ENCODE measurements around the gene RUNDC3A.
"Not testable (repeated sequence)": the region's sequence is repeated elsewhere in the genome, so short reads cannot be mapped to it uniquely, and the experiment has no call there.

The RUNDC3A gene

DNA sequence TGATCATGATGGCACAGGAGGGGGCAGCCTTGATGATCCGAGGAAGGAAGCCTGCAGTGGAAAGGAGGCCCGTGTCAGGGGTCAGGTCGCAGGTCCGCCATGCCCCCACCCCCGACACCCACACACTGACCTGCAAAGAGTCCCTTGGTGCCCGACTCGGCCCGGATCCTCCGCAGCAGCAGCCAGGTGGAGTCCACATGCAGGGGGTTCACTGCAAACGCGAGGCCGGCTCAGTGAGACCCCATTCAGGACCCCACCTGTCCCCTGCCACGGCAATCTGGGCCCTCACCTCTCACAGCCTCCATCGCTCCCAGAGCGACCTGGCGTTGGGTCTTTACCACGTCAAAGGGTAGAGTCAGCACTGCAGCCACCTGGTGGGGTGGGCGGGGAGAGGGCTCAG lies 11.7 kb downstream of the RUNDC3A start:
- no peak for DNase-seq

DNA sequence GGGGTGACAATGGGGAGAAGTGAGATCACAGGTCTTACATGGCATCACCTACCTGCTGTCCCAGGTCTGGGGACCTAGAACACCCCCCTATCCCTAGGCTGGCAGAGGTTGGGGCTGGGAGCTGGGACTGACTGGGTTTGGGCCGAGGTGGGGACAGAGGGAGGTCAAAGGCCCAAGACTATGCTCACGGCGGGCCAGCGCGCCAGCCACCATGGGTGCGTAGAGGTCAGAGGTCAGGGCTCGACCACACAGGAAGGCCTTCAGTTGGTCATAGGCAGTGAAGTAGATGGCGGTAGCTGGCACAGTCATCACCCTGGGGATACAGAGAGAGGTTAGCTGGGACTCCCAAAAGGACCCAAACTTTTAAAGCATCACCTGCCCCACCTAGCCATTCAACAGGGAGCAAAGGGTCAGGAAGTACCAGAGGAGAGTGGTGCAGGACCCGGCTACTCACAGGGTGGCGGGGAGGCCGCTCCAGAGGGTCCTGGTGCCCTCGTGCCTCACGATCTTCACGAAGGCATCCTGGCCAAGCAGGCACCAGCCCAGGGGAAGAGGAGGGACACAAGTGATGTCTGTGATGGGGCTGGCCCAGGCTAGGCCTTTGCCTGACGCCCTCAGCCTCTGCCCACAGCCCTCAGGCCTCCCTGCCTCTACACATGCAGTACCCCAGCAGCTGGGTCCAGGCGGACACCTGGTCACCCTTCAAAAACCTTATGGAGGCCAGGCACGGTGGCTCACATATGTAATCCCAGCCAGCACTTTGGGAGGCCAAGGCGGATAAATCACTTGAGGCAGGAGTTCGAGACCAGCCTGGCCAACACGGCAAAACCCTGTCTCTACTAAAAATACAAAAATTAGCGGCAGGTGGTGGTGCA lies 13.1 kb downstream of the RUNDC3A start:
- no peak for DNase-seq

DNA sequence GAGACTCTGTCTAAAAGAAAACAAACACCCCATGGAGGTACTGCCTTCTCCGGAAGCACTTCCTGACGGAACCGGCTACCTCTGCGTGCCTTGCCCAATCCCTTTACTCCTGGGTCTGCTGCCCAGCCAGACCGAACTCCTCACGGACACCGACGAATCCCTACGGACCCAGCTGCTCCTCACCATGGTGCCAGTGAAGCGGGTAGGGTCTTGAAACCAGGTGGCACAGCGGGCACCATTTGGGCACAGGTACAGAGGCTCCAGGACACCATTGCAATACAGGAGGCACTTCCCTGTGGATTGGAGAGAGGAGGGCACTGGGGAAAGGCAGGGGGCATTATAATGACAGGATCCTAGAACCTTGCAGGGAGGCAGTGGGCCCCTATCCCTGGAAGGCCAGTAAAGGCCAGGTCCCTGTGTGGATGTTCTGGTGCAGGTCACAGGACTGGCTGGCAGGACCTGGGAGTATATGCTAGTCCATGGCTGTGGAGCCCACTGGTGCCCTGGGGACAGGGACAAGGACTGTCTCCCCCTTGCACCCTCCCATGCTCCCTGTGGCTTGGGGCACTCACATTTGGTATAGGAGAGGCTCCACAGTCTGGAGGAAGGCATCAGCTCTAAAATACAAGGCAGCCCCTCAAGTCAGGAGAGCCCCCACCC lies 14.0 kb downstream of the RUNDC3A start:
- DNase-seq, result no peak

DNA sequence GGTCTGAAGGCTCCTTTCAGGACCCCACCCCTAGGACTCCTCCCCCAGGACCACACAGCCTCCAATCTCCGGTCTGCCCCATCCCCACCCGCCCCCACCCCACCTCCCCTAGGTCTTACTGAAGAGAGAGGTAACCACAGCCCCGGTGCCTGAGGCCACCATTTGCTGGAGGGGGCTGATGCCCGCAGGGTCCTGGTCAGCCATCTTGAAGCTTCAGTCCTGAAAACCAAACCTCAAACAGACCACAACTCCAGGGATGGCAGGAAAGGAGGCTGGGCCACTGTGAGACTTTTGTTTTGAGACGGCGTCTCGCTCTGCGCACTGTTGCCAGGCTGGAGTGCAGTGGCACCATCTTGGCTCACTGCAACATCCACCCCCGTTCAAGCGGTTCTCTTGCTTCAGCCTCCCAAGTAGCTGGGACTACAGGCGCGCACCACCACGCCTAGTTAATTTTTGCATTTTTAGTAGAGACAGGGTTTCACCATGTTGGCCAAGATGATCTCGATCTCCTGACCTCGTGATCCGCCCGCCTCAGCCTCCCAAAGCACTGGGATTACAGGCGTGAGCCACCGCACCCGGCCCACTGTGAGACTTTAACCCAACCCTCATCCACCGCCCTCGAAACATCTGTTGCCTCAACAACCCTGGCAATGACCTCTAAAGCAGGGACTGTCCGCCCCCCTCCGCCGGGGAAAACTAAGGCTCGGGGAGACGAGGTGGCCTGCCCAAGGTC lies 15.1 kb downstream of the RUNDC3A start:
- no peak for DNase-seq

DNA sequence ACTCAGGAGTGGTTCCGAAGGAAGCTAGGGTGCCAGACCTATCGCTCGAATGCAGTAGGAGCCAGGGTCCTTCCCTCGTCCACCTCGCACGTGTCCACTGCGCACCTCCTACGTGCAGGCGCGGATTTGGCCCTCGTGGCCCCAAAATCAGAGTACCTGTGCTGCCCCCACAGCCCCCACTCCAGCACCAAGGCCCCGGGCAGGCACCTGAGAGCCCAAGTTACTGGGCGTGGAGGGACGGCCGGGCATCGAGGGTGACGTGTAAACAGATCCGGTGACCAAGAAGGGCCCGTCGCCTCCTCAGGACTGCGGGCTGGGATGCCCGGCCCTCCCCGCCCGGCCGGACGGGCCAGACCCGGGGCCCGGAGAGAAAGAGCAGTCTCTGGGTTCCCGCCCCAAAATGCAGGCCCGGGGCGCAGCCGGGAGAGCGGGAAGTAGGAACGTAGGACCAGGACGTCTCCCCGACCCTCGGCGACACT lies 15.7 kb downstream of the RUNDC3A start:
- no peak for DNase-seq

DNA sequence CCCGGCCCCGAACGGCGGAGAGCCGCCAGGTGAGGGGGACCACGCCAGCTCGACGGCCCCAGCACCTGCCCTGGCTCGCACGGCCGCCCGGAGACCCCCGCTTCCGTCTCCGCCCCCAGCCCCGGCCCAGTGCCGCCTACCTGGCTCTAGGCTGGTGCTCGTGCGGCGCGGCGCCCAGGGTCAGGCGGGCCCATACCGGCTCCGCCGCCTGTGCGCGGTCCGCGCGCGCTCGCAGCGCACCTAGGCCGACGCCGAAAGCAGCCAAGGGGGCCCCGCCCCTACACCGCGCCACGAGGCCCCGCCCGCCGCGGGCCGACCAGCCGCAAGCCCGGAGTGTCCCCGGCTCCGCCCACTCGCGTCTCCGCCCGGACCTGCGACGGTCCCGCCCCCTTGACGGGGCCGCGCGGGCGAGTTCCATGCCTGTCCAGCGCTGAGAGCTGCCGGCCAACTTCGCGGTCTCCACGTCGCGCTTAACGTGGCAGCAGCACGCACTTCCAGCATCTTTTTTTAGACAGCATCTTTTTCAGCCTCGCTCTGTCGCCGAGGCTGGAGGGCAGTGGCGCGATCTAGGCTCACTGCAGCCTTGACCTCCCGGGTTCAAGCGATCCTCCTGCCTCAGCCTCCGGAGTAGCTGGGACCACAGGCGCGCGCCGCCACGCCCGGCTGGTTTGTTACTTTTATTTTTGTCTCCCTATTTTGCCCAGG lies 16.3 kb downstream of the RUNDC3A start, which contains the start of gene SLC25A39:
Gene SLC25A39 (minus strand): TSS at position 253 of the 705 bp plus-strand sequence. CDS start 1,261 bp downstream, outside the sequence.
- peak; percentile 93 for DNase-seq

DNA sequence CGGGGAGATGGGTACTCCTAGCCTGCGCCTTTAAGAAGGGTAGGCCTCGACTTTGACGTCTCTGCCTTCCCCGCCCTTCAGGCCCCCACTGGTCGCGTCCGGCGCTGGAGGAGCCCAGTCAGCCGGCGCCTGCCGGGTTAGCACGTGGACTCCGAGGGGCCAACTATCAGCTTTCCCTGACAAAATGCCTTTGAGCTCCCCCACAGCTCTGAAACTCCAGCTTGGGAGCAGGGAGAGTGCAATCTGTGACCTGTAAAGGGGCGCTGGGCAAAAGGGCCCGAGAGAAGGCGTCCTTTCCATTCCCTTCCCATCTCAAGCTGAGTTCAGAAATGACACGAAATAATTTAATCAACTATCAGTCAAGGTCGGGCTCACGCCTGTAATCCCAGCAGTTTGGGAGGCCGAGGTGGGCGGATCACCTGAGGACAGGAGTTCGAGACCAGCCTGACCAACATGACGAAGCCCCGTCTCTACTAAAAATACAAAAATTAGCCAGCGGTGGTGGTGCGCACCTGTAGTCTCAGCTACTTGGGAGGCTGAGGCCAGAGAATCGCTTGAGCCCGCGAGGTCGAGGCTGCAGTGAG lies 18.6 kb downstream of the RUNDC3A start:
- DNase-seq, result peak; percentile 99

DNA sequence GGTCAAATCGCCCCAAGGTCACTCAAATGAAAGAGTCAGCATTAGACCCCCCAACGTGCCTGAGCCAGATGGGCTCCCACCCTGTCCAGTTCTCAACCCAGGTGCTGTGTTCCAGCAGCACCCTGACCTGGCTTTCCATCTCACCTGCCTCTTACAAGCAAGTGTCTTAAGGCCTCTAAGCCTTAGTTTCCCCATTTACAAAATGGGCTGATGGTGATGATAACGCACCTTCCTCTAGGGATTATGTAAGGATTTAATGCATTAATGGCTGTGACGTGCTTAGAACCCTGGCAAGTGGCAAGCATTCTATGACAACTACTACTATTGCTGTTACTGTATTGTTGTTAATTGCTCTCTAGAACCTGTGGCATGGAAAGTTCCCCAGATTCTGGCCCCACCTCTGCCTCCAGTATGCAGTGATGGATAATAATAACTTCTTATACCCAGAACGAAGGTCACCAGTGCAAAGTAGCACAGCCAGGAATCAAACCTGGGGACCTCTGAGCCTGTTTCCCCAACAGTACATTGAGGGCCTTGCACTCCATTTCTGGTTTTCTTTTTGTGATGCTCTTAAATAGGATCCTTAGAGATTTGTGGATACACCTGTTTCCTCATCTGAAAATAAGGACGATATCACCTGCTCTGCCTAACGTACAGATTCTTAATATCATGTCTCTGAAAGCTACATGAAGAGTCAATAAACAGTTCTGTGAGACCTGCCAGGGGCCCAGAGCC lies 19.5 kb downstream of the RUNDC3A start:
- DNase-seq, result no peak

DNA sequence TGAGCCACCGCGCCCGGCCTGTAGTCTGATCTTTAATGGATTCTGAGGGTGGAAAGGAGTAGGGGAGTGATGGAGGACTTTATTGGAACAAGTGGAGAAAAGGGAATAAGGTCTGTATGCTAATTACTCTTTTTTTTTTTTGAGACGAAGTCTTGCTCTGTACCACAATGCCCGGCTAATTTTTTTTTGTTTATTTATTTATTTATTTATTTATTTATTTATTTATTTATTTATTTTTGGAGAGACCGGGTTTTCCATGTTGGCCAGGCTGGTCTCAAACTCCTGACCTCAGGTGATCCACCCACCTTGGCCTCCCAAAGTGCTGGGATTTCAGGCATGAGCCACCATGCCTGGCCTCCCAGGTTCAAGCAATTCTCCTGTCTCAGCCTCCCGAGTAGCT lies 21.1 kb downstream of the RUNDC3A start:
- DNase-seq, result not testable (repeated sequence)

DNA sequence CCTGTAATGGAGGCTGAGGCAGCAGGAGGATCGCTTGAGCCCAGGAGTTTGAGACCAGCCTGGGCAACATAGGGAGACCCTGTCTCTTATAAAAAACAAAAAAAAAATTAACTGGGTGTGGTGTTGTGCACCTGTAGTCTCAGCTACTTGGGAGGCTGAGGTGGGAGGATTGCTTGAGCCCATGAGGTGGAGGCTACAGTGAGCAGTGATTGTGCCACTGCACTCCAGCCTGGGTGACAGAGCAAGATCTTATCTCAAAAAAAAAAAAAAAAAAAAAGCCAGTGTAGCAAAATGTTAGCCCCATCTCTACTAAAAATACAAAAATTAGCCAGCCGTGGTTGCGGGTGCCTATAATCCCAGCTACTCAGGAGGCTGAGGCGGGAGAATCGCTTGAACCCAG lies 21.9 kb downstream of the RUNDC3A start:
- DNase-seq, result not testable (repeated sequence)

DNA sequence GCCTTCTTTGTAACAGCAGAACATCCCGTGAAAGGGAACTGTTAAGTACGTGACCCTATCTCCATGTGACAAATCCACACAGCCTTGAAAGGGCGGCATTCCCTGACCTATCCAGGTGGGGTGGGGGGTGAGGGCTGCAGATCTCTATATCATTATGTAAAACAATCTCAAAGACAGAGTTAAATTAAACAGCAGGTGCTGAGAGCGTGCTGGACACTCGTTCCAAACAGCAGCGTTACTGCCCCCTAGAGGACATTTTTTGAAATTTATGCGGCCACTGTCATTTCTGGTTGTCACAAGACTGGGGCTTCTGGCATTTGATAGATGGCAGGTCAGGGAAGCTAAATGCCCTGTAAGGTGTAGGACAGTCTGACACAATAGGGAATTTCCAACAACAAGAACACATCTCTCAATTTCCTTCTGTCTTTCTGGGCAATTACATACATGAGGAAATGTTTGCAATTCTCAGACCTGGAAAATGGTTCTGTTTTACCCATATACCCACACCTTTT lies 22.9 kb downstream of the RUNDC3A start:
- DNase-seq, result peak; percentile 71

DNA sequence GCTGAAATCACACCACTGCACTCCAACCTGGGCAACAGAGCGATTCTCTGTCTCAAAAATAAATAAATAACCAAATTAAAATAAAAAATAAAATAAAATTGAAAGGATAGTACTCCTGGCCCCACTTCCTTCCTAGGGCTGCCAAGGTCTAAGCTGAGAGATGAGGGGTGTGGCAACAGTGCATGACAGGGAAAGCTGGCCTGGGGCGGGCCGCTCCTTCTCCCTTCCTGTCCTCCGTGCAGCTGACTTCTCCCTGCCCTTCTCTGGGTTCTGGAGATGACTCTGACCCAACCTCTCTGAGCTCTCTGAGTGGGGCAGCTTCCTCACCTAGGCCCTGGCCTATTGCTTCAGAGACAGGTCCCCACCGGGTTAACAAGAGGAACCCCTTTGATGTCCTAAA lies 25.0 kb downstream of the RUNDC3A start:
- no peak for DNase-seq

DNA sequence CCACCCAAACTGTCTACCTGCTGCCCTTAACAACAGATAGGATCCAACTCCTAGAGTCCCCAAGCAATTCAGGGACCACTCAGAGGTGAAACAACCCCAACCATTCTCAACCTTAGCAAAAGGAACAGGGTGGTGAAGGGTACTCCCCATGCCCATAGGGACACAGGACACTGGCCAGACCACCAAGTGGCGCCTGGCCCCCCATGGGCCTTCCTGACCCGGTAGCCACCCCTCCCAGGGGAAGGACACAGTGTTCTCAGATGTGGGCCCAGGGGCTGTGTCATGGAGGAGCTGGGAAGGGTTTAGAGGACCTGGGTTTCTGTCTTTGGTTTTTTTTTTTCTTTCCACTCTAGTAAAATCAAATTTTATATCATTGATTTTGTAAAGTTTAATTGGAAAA lies 25.9 kb downstream of the RUNDC3A start:
- no peak for DNase-seq

DNA sequence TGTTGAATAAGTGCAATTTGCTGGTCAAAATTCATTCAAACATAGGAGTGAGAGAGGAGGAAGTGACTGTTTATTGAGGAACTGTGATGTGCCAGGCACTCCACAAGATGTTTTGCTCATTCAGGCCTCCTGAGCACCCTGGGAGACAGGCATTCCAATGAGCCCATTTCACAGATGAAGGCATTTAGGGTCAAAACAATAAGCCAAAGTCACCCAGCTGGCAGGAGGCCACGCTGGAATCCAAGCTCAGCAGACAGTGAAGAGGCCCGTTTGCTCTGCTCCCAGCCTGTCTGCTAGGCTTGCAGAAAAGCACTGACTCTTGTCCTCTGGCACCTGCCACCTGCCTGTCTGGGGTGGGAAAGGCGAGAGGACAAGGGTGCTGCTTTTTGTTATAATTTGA lies 26.3 kb downstream of the RUNDC3A start:
- no peak for DNase-seq

DNA sequence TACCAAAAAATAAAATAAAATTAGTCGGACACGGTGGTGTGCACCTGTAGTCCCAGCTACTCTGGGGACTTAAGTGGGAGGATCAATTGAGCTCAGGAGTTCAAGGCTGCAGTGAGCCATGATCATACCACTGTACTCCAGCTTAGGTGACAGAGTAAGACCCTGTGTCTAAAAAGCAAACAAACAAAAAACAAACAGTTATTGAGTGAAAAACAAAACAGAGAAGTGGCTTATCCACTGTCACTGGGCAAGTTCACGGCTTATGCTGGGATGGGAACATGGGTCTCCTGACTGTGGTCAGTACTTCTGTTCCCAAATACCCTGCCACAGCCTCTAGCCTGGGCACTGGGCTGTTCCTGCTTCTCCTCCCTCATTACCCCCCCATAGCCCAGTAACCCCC lies 27.2 kb downstream of the RUNDC3A start:
- DNase-seq, result no peak

DNA sequence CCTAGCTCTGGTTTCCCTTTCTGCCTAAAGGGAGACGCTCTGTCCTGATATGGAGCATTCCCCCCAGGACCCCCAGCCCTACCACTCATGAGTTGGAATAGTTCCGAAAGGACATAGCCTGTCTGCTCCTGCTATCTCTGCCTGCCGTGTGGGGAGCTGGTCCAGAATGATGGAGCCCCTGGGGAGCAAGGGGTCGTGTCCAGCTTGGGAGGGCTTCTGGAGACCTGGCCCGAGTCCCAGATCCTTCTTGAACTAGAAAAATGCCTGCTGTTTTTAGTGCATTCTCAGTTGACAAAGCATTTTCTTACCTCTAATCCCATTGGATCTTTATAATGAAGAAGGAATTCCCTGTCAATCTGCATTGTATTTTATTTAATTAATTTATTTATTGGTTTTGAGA lies 27.6 kb downstream of the RUNDC3A start:
- no peak for DNase-seq

DNA sequence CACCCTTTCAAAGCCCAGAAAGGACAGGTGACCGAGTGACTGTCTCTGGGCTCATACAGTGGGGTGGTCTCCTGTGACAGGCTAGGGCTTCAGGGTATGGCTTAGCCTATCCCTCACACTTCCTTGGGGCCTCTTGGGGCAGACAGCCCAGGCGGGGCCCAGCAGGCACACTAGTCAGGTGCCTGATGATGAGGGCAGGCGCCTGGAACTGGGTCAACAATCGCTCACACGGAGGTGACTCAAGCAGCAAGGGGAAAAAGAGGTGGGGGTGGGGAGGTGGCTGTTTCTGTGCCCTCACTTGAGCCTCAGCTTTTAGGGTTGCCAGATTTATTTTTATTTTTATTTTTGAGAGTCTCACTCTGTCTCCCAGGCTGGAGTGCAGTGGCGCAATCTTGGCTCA lies 30.3 kb downstream of the RUNDC3A start:
- no peak for DNase-seq

DNA sequence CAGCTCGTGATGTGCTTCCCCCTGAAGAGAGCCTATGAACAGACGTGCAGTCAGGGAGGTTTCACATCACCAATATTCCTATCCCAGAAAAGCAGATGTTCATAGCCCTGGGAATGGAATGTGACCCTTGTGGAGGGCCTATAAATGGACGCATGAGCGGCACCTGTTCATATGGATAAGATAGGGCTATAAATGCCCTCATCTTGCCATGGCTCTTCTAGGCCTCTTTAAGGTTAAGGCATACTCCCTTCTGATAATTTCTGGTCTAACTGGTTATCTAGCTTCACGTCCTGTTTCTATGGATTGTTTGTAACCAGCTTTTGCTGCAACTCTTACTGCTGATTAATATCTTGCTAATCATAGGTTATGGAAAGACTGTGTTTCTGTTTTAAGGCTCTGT lies 32.2 kb downstream of the RUNDC3A start:
- DNase-seq, result not testable (repeated sequence)

DNA sequence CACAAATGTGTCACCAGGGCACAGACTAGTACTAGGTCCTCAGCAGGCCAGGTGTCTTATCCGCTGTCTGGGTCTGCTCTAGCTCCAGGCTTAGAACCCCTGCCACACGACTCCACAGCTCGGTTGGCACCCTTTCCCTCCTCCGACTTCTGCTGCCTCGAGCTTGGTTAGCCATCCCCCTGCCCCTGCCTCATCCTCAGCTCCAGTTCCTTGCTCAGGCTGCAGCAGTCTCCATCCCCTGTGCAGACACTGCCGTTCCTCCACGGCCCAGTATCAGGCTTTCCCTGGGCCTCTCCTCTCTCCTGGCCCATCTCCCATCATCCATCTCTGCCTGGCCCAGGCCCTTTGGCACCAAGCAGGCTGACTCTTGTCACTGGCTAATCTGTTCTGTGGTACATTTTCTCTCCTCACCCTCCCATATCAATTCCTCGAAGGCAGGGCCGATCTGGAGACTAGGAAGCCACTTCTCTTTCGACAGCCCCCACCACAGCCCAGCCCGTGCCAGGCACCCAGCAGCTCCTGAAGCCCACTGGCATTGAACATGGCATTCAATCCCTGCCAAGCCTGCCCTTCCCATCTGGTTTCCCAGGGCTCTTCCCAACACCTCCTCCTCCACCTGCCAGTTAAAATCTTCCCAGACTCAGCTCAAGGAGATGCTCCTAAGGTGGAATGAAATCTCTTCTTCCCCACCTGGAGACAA lies 35.3 kb downstream of the RUNDC3A start:
- DNase-seq, result no peak

DNA sequence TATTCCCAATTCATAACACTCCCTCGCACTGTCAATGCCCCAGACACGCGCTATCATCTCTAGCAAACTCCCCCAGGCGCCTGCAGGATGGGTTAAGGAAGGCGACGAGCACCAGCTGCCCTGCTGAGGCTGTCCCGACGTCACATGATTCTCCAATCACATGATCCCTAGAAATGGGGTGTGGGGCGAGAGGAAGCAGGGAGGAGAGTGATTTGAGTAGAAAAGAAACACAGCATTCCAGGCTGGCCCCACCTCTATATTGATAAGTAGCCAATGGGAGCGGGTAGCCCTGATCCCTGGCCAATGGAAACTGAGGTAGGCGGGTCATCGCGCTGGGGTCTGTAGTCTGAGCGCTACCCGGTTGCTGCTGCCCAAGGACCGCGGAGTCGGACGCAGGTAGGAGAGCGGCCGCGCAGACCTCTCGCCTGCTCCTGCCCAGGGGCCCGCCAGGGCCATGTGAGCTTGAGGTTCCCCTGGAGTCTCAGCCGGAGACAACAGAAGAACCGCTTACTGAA lies 36.6 kb downstream of the RUNDC3A start, which contains the start of gene GRN:
Gene GRN (plus strand): TSS at position 364 of the 515 bp plus-strand sequence. CDS start 3,863 bp downstream, outside the sequence.
- DNase-seq, result peak; percentile 100
